Heart left ventricle (tissue), 16 donors: ENCODE results near the gene SLC5A4. TPM values are rescaled to one million over a fixed set of nuclear protein-coding genes. Genes with fewer than 3 reads are reported as not detected.

Source experiments
- ATAC-seq, 4 donors: fragments of 200-7000 bp; cut with Tn5 transposase; one replicate each; pipeline ENCODE4 v1.9.1; 2020 to 2022; ENCODE audit warnings: moderate library complexity in 4 of 4, mild to moderate bottlenecking in 3 of 4, moderate number of reproducible peaks in 1 of 4
- DNase-seq, 5 donors: peaks; one replicate each; pipeline ENCODE4 v3.0.0-alpha.2; 2020
- H3K27ac ChIP-seq, 12 donors: fragments of 200-600 bp; sonication (generic) in 4 of 12; one replicate each; pipeline versions ENCODE4 v1.5.0 to v1.8.0; 2016 to 2022; ENCODE audit warnings: mild to moderate bottlenecking in 2 of 12
- H3K27me3 ChIP-seq, 9 donors: fragments of 200-600 bp; sonication (generic) in 2 of 9; one replicate each; pipeline versions ENCODE4 v1.5.1 to v1.8.0; 2016 to 2022; ENCODE audit warnings: mild to moderate bottlenecking in 3 of 9
- H3K36me3 ChIP-seq, 9 donors: fragments of 200-600 bp; sonication (generic) in 2 of 9; one replicate each; pipeline versions ENCODE4 v1.5.0 to v1.8.0; 2018 to 2022; ENCODE audit warnings: mild to moderate bottlenecking in 2 of 9
- H3K4me1 ChIP-seq, 12 donors: fragments of 200-600 bp; sonication (generic) in 4 of 12; one replicate each; pipeline versions ENCODE4 v1.5.0 to v1.8.0; 2016 to 2022; ENCODE audit warnings: mild to moderate bottlenecking in 3 of 12
- H3K4me3 ChIP-seq, 12 donors: fragments of 200-600 bp; sonication (generic) in 4 of 12; one replicate each; pipeline versions ENCODE4 v1.5.0 to v1.8.0; 2017 to 2022; ENCODE audit warnings: mild to moderate bottlenecking in 9 of 12, moderate library complexity in 4 of 12
- H3K9me3 ChIP-seq, 12 donors: fragments of 200-600 bp; sonication (generic) in 4 of 12; one replicate each; pipeline versions ENCODE4 v1.5.0 to v1.8.0; 2016 to 2022; ENCODE audit warnings: mild to moderate bottlenecking in 1 of 12
- CTCF ChIP-seq, 12 donors: fragments of 200-600 bp; sonication (generic) in 4 of 12; IDR thresholded peaks; one replicate each; pipeline versions ENCODE4 v1.5.0 to v1.8.0; 2018 to 2022; ENCODE audit warnings: antibody characterized with exemption in 12 of 12, mild to moderate bottlenecking in 5 of 12
- POLR2A ChIP-seq, 2 donors: fragments of 450-650 bp; IDR thresholded peaks; one replicate each; pipeline ENCODE4 v1.6.1; 2017; ENCODE audit warnings: antibody characterized with exemption in 2 of 2, mild to moderate bottlenecking in 2 of 2, moderate library complexity in 2 of 2
- WGBS, 4 donors: extraction: QIAGEN DNeasy Blood & Tissue Kit in 2 of 4; methylation state at CpG; one replicate each; pipeline versions ENCODE4 v1.1.5 to v1.1.7; 2013 to 2018; 5-methylcytosine and 5-hydroxymethylcytosine counted together
- intact Hi-C, 10 donors: fragments of 100-400 bp; cut with DNase I; formaldehyde crosslinking; loops; one replicate each; pipeline versions ENCODE4 v1.11.1 to v1.14.2; 2022
- polyA plus RNA-seq, 2 donors: library from polyadenylated mRNA; stranded (reverse); fragments of 200-250 nt; gene quantifications; one replicate each; pipeline ENCODE4 v1.2.3, GENCODE V29; 2013
- total RNA-seq, 9 donors: library from RNA; depleted of rRNA in 2 of 9; stranded (reverse); fragments of >200 nt in 2 of 9; fragmentation: NEBNext Ultra II Directional in 3 of 9; extraction: Animal tissue kit (Norgen Biotek cat#: 25700) in 3 of 9; gene quantifications; one replicate each; pipeline versions ENCODE4 v1.1.0 to v1.2.4, GENCODE V29; 2016 to 2023
- donor health status: ischemic (EF 13 %, LVEDD 7.1; RV severe dilation, severe dysfunction).
- donor health status: healthy with polysubstance abuse.
- donor health status: DM: no; HTN: yes; CAD: no.
- donor health status: DM: no; HTN: no; CAD: no.
- donor health status: ischemic (EF 25% LVEDD 6.9; RV normal size, moderate dysfunction).
- donor health status: ischemic (EF 25% LVEDD 5.7; RV mildly dilated, moderate dysfunction).
- donor health status: healthy.
- donor health status: DM: yes; HTN: yes; CAD: no.
- donor health status: ischemic (EF 35%, LVEDD 5.7; RV mildly dilated, moderate dysfunction).
- donor health status: nonischemic (EF 11% LVEDD 7.7; RV severe dilation, severe dysfunction).
- donor health status: DM: yes; HTN: yes; CAD: no.
- donor health status: PGD.
- donor health status: ischemic (EF 29% LVEDD 5.4; RV normal size, mild dysfunction).
- donor health status: nonischemic (EF 23%, LVEDD 6.1; RV moderate dilation, normal function).

Gene SLC5A4
- total and polyA plus RNA-seq, 11 donors = 0.12 to 1.3 (median 0.28) TPM; not detected in 2

- no peak overlapping the region for H3K27ac ChIP-seq
- H3K9me3 ChIP-seq = no peaks in the 10 kb centered on the region
- TF ChIP-seq CTCF (IDR thresholded peaks at IDR 0.05) (no peak), POLR2A (IDR thresholded peaks at IDR 0.05) (no peak)
- WGBS, 4 donors = 35 to 59% (median 46%) methylated on average over 38 to 42 of the region's 42 CpGs
- no peak for DNase-seq
- no peaks in the 10 kb centered on the region for H3K36me3 ChIP-seq
- ATAC-seq = peak in 1 of 4 donors; percentile 9
- intact Hi-C loops = loop anchor here in 6 of 10 donors (5.0 to 10.0 kb wide), 2 partner anchors 173 to 229 kb away; no protein-coding TSS in a partner anchor
- peak overlapping the region in 8 of 12 donors; percentile 2 to 40 (median 24) for H3K4me3 ChIP-seq
- H3K4me1 ChIP-seq = peaks cover 0 to 22% (median 0%) of the 10 kb centered on the region in 12 donors
- H3K27me3 ChIP-seq = peaks cover 0 to 24% (median 13%) of the 10 kb centered on the region in 9 donors
Measured at GRCh38 chr22:32204040-32204855, 50.9 kb downstream of the SLC5A4 start.

GRCh38 chr22:32203181-32204039 is 51.7 kb downstream of the SLC5A4 start:
- Histone ChIP-seq H3K4me3 (peak overlapping the region in 9 of 12 donors; percentile 0 to 43 (median 28)), H3K27me3 (peaks cover 0 to 26% (median 13%) of the 10 kb centered on the region in 9 donors), H3K4me1 (peaks cover 0 to 22% (median 0%) of the 10 kb centered on the region in 12 donors), H3K9me3 (no peaks in the 10 kb centered on the region), H3K27ac (no peak overlapping the region), H3K36me3 (no peaks in the 10 kb centered on the region)
- peak in 1 of 4 donors; percentile 19 for ATAC-seq
- 27 to 49% (median 40%) methylated on average over 24 to 53 of the region's 53 CpGs for WGBS, 4 donors
- intact Hi-C loops = loop anchor here in 6 of 10 donors (2.0 to 10.0 kb wide), 3 partner anchors 61 to 229 kb away; no protein-coding TSS in a partner anchor
- no peak for TF ChIP-seq POLR2A (IDR thresholded peaks at IDR 0.05)
- TF ChIP-seq CTCF (IDR thresholded peaks at IDR 0.05) = no peak
- no peak for DNase-seq

GRCh38 chr22:32202539-32203180 is 52.5 kb downstream of the SLC5A4 start:
- Histone ChIP-seq H3K36me3 (no peaks in the 10 kb centered on the region), H3K4me1 (peaks cover 0 to 22% (median 0%) of the 10 kb centered on the region in 12 donors), H3K27me3 (peaks cover 0 to 31% (median 13%) of the 10 kb centered on the region in 9 donors), H3K27ac (no peak overlapping the region), H3K9me3 (no peaks in the 10 kb centered on the region), H3K4me3 (peak overlapping the region in 10 of 12 donors; percentile 0 to 43 (median 27))
- peak; percentile 63 to 77 (median 73) for ATAC-seq
- 6 to 25% (median 13%) methylated on average over 23 to 29 of the region's 29 CpGs for WGBS, 4 donors
- DNase-seq = peak in 3 of 5 donors; percentile 33 to 57 (median 53)
- intact Hi-C loops = loop anchor here in 6 of 10 donors (2.0 to 10.0 kb wide), 3 partner anchors 62 to 228 kb away; no protein-coding TSS in a partner anchor
- no peak for TF ChIP-seq POLR2A (IDR thresholded peaks at IDR 0.05)
- TF ChIP-seq CTCF (IDR thresholded peaks at IDR 0.05) = peak in 11 of 12 donors; percentile 23 to 56 (median 44)
